HS-27A (cell line): ENCODE results near the gene LMTK3.

Experiments
- DNase-seq: peaks from one replicate; pipeline ENCODE4 v3.0.0-alpha.2; 2012; ENCODE audit warnings: low read depth, missing footprints

The LMTK3 gene

GRCh38 chr19:48445606-48446481, 65.8 kb downstream of the LMTK3 start, which contains the start of gene GRWD1:
Gene GRWD1 (plus strand): TSS chr19:48445983. CDS start chr19:48446006, 23 bp downstream.
- peak; percentile 96 for DNase-seq

GRCh38 chr19:48445256-48445605, 66.4 kb downstream of the LMTK3 start:
- DNase-seq, result peak; percentile 82

GRCh38 chr19:48444936-48445200, 66.8 kb downstream of the LMTK3 start:
- no peak for DNase-seq

GRCh38 chr19:48444129-48444935, 67.3 kb downstream of the LMTK3 start:
- no peak for DNase-seq

- DNase-seq, result no peak
These were observed 67.9 kb downstream of the LMTK3 start for GRCh38 chr19:48443731-48444128.

- DNase-seq, result no peak
These were observed 68.4 kb downstream of the LMTK3 start for GRCh38 chr19:48443256-48443655.

- no peak for DNase-seq
These were observed 69.3 kb downstream of the LMTK3 start for GRCh38 chr19:48442116-48443035.

GRCh38 chr19:48441360-48442050, 70.1 kb downstream of the LMTK3 start:
- DNase-seq, result no peak

GRCh38 chr19:48436586-48436985, 75.0 kb downstream of the LMTK3 start:
- no peak for DNase-seq
